Measurements from ENCODE around the gene LILRB5.
"Not testable (repeated sequence)": the region's sequence is repeated elsewhere in the genome, so short reads cannot be mapped to it uniquely, and the experiment has no call there.

Gene LILRB5

GRCh38 chr19:54257116-54257480, at the start of gene LILRB5:
LILRB5 (minus strand) TSS chr19:54257273; CDS start chr19:54257193, 80 bp downstream.
- DNase-seq (ENCODE audit: low read depth): no peak

DNA sequence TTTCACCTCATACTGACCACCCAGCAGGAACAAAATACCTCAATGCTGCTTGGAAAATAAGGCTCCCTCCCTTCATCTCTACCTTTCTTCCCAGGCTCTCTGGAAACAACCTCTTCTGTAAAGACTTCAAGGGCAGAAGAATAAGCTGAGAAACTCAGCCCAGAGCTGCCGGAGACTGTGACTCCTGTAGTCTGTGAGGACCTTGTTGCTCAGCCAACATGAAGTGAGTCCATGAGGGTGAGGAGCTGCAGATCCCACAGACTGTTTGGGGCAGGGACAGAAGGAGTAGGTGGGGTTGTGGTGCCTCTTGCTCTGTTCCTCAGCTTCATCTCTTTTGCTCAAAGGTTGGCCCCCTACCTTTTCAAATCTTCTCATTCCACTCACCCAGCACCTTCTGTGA, 48.1 kb upstream of the LILRB5 start:
- DNase-seq (ENCODE audit: low read depth): no peak

DNA sequence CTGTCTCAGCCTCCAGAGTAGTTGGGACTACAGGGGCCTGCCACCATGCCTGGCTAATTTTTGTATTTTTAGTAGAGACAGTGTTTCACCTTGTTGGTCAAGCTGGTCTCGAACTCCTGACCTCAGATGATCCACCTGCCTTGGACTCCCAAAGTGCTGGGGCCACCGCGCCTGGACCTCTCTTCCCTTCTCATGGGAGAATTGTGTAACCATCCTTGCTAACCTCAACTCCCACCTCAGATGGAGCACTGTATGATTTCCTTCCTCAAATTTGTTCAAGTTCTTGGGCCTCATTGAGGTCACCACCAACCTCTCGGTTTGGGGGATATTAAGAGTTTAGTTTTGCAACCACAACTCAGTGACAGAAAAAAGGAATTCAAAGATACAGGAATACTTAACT, 45.2 kb upstream of the LILRB5 start:
- no peak for DNase-seq (ENCODE audit: low read depth)

GRCh38 chr19:54299515-54299914, 42.4 kb upstream of the LILRB5 start:
- no peak for DNase-seq (ENCODE audit: low read depth)

DNA sequence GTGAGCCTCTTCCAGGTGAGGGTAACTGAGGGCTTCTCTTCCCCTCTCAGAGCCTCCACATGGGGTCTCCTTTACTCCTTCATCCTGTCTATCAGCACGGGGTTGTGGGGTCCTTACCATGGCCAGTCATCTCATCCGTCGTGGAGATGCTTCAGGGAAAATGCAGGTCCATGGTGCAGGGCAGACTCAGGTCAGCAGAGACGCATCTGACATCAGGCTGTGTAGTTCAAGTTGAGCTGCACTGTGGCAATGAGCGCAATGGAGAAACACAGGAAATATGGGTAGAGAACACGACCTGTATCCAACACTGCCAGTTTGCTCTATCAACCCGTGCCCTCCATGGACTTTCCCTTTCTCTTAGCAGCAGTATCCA, 42.0 kb upstream of the LILRB5 start:
- no peak for DNase-seq (ENCODE audit: low read depth)

DNA sequence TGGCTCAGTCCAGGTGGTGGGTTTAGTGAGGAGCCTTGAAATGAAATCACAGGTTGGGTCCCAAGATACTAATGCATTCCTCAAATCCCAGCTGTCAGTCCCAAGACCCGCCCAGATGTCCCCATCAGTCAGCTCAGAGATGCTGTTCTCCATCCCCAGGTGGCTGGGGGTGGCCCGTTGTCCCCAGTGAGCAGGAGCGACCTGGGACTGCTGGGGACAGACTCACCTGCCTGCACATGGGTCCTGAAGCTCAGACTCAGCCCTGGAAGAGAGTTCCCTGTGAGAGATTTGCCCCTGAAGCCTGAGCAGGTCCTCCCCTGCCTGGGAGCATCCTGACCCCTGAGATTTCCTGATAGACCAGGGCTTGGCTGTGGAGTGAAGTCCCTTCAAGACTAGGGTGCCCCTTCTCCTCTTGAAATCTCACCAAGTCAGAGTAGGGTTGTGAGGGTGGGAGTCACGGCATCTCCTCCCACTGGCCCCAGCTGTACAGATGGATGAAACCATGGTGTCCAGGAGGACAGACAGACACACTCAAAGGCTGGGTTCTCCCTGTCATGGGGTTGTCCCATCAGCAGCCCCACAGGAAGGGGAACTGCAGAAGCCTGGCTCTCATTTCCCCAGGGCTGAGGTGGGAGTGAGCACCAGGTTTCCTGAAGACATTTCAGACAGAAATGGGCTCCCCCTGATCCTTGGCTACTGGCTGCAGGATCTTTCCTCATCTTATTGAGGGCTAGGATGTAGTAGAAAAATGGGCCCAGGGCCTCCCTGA, 41.5 kb upstream of the LILRB5 start:
- DNase-seq (ENCODE audit: low read depth): no peak

GRCh38 chr19:54297759-54298305, 40.8 kb upstream of the LILRB5 start:
- no peak for DNase-seq (ENCODE audit: low read depth)

GRCh38 chr19:54294539-54294938, 37.5 kb upstream of the LILRB5 start:
- DNase-seq (ENCODE audit: low read depth): no peak

- DNase-seq (ENCODE audit: low read depth): not testable (repeated sequence)
Observed at GRCh38 chr19:54289160-54289559, 32.1 kb upstream of the LILRB5 start.

DNA sequence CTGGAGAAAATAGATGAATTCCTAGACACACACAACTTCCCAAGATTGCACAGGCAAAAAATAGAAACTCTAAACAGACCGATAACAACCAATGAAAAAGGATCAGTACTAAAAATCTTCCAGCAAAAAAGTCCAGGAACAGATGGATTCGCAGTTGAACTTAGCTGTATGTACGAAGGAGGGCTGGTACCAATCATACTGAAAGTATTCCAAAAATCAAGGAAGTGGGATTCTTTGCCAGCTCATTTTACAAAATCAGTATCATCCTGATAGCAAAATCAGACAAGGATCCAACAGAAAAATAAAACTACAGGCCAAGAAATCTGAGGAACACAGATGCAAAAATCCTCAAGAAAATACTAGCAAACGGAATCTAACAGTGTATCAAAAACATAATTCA, 30.4 kb upstream of the LILRB5 start:
- DNase-seq (ENCODE audit: low read depth): peak; percentile 3

- DNase-seq (ENCODE audit: low read depth): not testable (repeated sequence)
Observed at GRCh38 chr19:54286283-54286682, 29.2 kb upstream of the LILRB5 start.

GRCh38 chr19:54285427-54286056, 28.5 kb upstream of the LILRB5 start:
- DNase-seq (ENCODE audit: low read depth): not testable (repeated sequence)

- no peak for DNase-seq (ENCODE audit: low read depth)
Observed at GRCh38 chr19:54282686-54283470, 25.8 kb upstream of the LILRB5 start.

DNA sequence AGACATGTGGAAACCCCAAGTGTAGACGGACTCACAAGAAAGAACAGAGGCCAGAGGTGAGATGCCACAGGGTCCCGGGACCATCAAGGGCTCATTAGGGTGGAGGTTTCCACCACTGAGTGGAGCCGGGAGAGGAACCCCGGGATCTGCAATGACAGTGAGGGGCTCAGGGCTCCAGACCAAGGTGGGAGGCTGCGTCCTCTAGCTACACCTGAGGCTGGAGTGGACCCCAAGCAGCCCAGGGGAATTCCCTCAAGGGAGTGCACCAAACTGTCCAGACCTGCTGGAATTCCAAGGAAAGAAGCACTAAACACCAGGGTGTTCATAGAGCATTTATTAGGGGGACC, 24.6 kb upstream of the LILRB5 start:
- not testable (repeated sequence) for DNase-seq (ENCODE audit: low read depth)

DNA sequence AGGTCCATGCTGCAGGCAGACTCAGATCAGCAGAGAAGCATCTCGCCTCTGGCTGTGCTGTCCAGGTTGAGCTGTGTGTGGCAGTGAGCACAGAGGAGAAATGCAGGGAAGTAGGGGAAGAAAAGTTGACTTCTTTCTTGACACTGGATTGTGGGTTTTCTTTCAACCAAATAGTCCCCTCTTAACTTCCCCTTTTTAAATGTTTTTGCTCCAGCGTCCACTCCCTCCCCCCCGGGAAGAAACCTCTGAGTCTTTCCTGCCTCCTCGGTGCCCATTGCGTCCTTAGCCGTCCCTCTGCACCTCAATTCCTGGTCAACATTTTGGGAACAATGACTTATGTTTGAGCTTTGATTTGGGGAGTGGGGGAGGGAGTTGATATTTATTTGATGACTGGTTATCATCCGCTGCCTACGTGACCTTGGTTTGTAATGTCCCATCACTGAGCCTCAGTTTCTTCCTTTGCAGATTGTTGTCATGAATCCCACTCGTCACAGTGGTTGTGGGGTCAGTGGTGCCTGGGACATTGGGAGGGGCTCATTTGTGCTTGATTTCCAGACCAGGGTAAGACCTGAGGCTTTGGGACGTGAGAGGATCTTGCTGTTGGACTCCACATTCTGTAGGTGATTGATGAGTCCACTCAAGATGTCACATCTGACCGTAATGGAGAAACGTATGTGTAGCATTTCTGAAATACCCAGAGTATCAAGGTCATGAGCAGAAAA, 24.1 kb upstream of the LILRB5 start, which contains the start of gene LILRB2:
TSS of gene LILRB2 (minus strand) at position 104 of the 722 bp plus-strand sequence. CDS start 614 bp downstream, outside the sequence.
- DNase-seq (ENCODE audit: low read depth): no peak

DNA sequence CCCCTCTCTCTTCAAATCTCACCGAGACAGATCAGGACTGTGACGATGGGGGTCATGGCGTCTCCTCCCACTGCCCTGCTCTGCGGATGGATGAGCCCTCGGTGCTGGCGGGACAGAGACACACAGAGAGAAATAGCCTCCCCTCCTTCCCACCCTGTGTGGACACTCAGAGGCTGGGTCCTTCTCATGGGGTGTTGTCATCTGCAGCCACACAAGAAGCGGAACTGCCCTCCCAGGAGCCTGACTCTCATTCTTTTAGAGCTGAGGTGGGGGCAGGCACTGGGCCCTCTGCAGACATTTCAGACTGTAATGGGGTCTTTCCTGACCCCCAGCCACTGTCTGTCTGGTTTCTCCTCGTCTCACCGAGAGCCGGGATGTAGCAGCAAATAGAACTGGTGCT, 23.4 kb upstream of the LILRB5 start:
- DNase-seq (ENCODE audit: low read depth): not testable (repeated sequence)

- DNase-seq (ENCODE audit: low read depth): not testable (repeated sequence)
Observed at GRCh38 chr19:54280025-54280424, 23.0 kb upstream of the LILRB5 start.

DNA sequence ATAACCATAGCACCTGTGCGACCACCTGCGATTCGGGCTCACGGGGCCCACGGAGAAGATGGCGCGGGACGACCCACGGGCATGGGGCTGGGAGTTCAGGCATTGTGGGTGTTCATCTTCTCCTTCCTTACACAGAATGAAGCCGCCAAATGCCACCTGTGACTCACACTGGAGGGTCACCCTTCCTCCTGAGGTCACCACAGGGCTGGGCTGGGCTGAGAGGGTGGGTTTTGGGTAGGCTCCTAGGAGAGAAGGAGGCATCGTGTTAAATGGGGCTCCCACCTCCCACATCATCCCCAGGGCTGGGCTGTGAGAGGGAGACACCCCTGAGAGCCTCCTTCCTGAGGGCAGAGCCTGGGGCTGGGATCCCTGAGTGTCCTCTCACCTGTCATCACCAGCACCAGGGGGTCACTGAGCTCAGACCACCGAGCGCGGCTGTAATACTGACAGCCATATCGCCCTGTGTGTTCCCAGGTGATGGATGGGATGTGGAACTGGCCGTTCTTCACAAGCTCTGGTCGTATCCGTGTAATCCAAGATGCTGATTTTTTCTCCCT, 22.4 kb upstream of the LILRB5 start:
- no peak for DNase-seq (ENCODE audit: low read depth)

DNA sequence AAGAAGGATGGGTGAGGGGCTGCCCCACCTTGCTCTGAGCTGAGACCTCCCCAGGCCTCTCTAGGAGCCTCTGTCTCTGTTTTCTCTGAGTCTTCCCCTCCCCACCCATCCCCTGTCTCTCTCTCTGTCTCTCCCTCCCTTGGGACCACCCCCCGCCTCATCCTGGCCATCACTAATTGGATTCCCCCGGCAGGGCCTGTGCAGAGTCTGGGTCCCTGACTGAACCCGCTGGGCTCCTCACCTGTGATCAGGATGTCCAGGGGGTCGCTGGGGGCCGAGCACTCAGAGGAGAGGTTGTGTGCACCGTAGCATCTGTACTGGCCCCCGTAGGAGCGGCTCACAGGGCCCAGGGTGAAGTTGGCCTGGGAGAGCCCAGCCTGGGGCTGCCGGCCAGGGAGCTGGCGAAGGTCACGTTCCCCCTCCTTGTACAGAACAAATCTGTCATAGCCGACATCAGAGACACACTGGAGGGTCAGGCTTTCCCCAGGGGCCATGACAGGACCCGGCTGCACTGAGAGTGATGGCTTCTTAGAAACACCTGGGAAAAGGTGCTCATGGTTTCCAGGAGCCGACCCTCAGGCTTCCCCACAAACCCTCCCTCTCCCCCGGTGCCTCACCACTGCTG, 21.6 kb upstream of the LILRB5 start:
- not testable (repeated sequence) for DNase-seq (ENCODE audit: low read depth)

DNA sequence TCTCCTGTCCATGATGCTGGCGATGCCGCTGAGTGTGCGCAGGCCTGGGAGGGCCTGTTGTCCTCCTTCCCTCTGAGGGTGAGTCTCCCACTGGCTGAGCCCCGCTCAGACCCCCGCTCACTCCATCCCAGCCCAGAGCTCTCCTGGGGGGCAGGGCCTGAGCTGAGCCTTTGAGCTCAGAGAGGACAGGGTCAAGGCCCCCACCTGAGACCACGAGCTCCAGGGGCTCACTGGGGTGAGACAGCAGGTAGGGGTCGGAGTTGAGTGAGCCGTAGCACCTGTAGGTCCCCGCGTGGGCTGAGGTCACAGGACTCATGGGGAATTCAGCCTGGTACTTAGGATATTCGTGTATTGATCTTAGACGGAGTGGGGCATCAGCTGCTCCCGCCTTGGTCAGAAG, 21.0 kb upstream of the LILRB5 start:
- not testable (repeated sequence) for DNase-seq (ENCODE audit: low read depth)

- DNase-seq (ENCODE audit: low read depth): not testable (repeated sequence)
Observed at GRCh38 chr19:54277111-54277615, 20.1 kb upstream of the LILRB5 start.

Measured in GM04504 (cell line).